T-helper 1 cell treated with Interleukin-12 subunit alpha and Interleukin-12 subunit beta and Interleukin-4 antibody, amounts not matched to agents 30 μg/mL and 1 μg/mL, for 36 hours (primary cell): ENCODE results near the gene LHCGR.
"Not testable (repeated sequence)": the region's sequence is repeated elsewhere in the genome, so short reads cannot be mapped to it uniquely, and the experiment has no call there.

Experiments
- H3K27ac Mint-ChIP-seq: one replicate; pipeline ENCODE4 v1.8.0; 2021; ENCODE audit warnings: mild to moderate bottlenecking, mixed read lengths
- H3K27me3 Mint-ChIP-seq: one replicate; pipeline ENCODE4 v1.8.0; 2021; ENCODE audit warnings: low read depth, mixed read lengths
- H3K36me3 Mint-ChIP-seq: one replicate; pipeline ENCODE4 v1.8.0; 2021; ENCODE audit warnings: low read depth, mixed read lengths
- H3K4me1 Mint-ChIP-seq: one replicate; pipeline ENCODE4 v1.8.0; 2021; ENCODE audit warnings: low read depth, mixed read lengths
- H3K4me3 Mint-ChIP-seq: one replicate; pipeline ENCODE4 v1.8.0; 2021; ENCODE audit warnings: mild to moderate bottlenecking, moderate library complexity, mixed read lengths
- H3K9me3 Mint-ChIP-seq: one replicate; pipeline ENCODE4 v1.8.0; 2021; ENCODE audit warnings: mixed read lengths

Gene LHCGR

GRCh38 chr2:48759682-48760081 lies 4.2 kb upstream of the LHCGR start:
- Mint-ChIP-seq H3K27ac (no peak overlapping the region), H3K4me3 (no peak overlapping the region), H3K36me3 (no peaks in the 10 kb centered on the region), H3K27me3 (peaks cover 25% of the 10 kb centered on the region), H3K9me3 (peaks cover 7% of the 10 kb centered on the region), H3K4me1 (no peaks in the 10 kb centered on the region)

GRCh38 chr2:48756289-48756688 lies 765 bp upstream of the LHCGR start:
- no peak overlapping the region for H3K4me3 Mint-ChIP-seq
- H3K4me1 Mint-ChIP-seq = no peaks in the 10 kb centered on the region
- peaks cover 33% of the 10 kb centered on the region for H3K27me3 Mint-ChIP-seq
- H3K27ac Mint-ChIP-seq = no peak overlapping the region
- no peaks in the 10 kb centered on the region for H3K36me3 Mint-ChIP-seq
- H3K9me3 Mint-ChIP-seq = no peaks in the 10 kb centered on the region

- H3K9me3 Mint-ChIP-seq = no peaks in the 10 kb centered on the region
- H3K4me3 Mint-ChIP-seq = no peak overlapping the region
- H3K27ac Mint-ChIP-seq = no peak overlapping the region
- H3K4me1 Mint-ChIP-seq = no peaks in the 10 kb centered on the region
- H3K36me3 Mint-ChIP-seq = no peaks in the 10 kb centered on the region
- peaks cover 33% of the 10 kb centered on the region for H3K27me3 Mint-ChIP-seq
These were observed 650 bp downstream of the LHCGR start for GRCh38 chr2:48754874-48755273.

- Mint-ChIP-seq H3K4me3 (no peak overlapping the region), H3K27me3 (peaks cover 33% of the 10 kb centered on the region), H3K36me3 (no peaks in the 10 kb centered on the region), H3K4me1 (no peaks in the 10 kb centered on the region), H3K9me3 (no peaks in the 10 kb centered on the region), H3K27ac (no peak overlapping the region)
These were observed 2.3 kb downstream of the LHCGR start for GRCh38 chr2:48753228-48753627.

- H3K9me3 Mint-ChIP-seq = no peaks in the 10 kb centered on the region
- H3K36me3 Mint-ChIP-seq = no peaks in the 10 kb centered on the region
- H3K27ac Mint-ChIP-seq = no peak overlapping the region
These were observed 5.3 kb downstream of the LHCGR start for GRCh38 chr2:48750128-48750739.

GRCh38 chr2:48749291-48750127 lies 6.0 kb downstream of the LHCGR start:
- H3K27me3 Mint-ChIP-seq = peaks cover 6% of the 10 kb centered on the region
- no peak overlapping the region for H3K27ac Mint-ChIP-seq
- H3K4me1 Mint-ChIP-seq = no peaks in the 10 kb centered on the region
- no peak overlapping the region for H3K4me3 Mint-ChIP-seq
- no peaks in the 10 kb centered on the region for H3K9me3 Mint-ChIP-seq
- no peaks in the 10 kb centered on the region for H3K36me3 Mint-ChIP-seq

More at GRCh38 chr2:48750128-48750739, 5.3 kb downstream of the LHCGR start:
- peaks cover 13% of the 10 kb centered on the region for H3K27me3 Mint-ChIP-seq
- H3K4me1 Mint-ChIP-seq = no peaks in the 10 kb centered on the region
- H3K4me3 Mint-ChIP-seq = no peak overlapping the region

- no peak overlapping the region for H3K27ac Mint-ChIP-seq
- H3K4me3 Mint-ChIP-seq = no peak overlapping the region
- no peaks in the 10 kb centered on the region for H3K9me3 Mint-ChIP-seq
- no peaks in the 10 kb centered on the region for H3K4me1 Mint-ChIP-seq
- H3K27me3 Mint-ChIP-seq = peaks cover 1% of the 10 kb centered on the region
- H3K36me3 Mint-ChIP-seq = no peaks in the 10 kb centered on the region
These were observed 8.2 kb downstream of the LHCGR start for GRCh38 chr2:48747319-48747718.

- not testable (repeated sequence) for H3K9me3 Mint-ChIP-seq, H3K27me3 Mint-ChIP-seq, H3K36me3 Mint-ChIP-seq, H3K27ac Mint-ChIP-seq, H3K4me1 Mint-ChIP-seq, H3K4me3 Mint-ChIP-seq
These were observed 16.3 kb downstream of the LHCGR start for GRCh38 chr2:48739236-48739635.

- Mint-ChIP-seq H3K4me1 (no peaks in the 10 kb centered on the region), H3K36me3 (no peaks in the 10 kb centered on the region), H3K9me3 (no peaks in the 10 kb centered on the region), H3K27ac (no peak overlapping the region), H3K27me3 (no peaks in the 10 kb centered on the region), H3K4me3 (no peak overlapping the region)
These were observed 16.7 kb downstream of the LHCGR start for GRCh38 chr2:48738806-48739205.

GRCh38 chr2:48736251-48736650 lies 19.3 kb downstream of the LHCGR start:
- Mint-ChIP-seq H3K9me3 (no peaks in the 10 kb centered on the region), H3K4me1 (no peaks in the 10 kb centered on the region), H3K36me3 (no peaks in the 10 kb centered on the region), H3K4me3 (no peak overlapping the region), H3K27ac (no peak overlapping the region), H3K27me3 (no peaks in the 10 kb centered on the region)

GRCh38 chr2:48734576-48735303 lies 20.8 kb downstream of the LHCGR start:
- no peaks in the 10 kb centered on the region for H3K27me3 Mint-ChIP-seq
- H3K4me1 Mint-ChIP-seq = no peaks in the 10 kb centered on the region
- H3K27ac Mint-ChIP-seq = no peak overlapping the region
- H3K9me3 Mint-ChIP-seq = no peaks in the 10 kb centered on the region
- H3K4me3 Mint-ChIP-seq = no peak overlapping the region
- no peaks in the 10 kb centered on the region for H3K36me3 Mint-ChIP-seq

GRCh38 chr2:48733067-48733503 lies 22.4 kb downstream of the LHCGR start:
- Mint-ChIP-seq H3K4me3 (no peak overlapping the region), H3K4me1 (no peaks in the 10 kb centered on the region), H3K36me3 (no peaks in the 10 kb centered on the region), H3K9me3 (no peaks in the 10 kb centered on the region), H3K27ac (no peak overlapping the region), H3K27me3 (no peaks in the 10 kb centered on the region)

GRCh38 chr2:48728840-48729239 lies 26.7 kb downstream of the LHCGR start:
- Mint-ChIP-seq H3K27me3 (no peaks in the 10 kb centered on the region), H3K4me3 (no peak overlapping the region), H3K4me1 (no peaks in the 10 kb centered on the region), H3K9me3 (no peaks in the 10 kb centered on the region), H3K36me3 (no peaks in the 10 kb centered on the region), H3K27ac (no peak overlapping the region)

- H3K27me3 Mint-ChIP-seq = no peaks in the 10 kb centered on the region
- H3K4me3 Mint-ChIP-seq = no peak overlapping the region
- no peaks in the 10 kb centered on the region for H3K4me1 Mint-ChIP-seq
- no peaks in the 10 kb centered on the region for H3K9me3 Mint-ChIP-seq
- no peak overlapping the region for H3K27ac Mint-ChIP-seq
- H3K36me3 Mint-ChIP-seq = no peaks in the 10 kb centered on the region
These were observed 27.2 kb downstream of the LHCGR start for GRCh38 chr2:48728295-48728694.

GRCh38 chr2:48727560-48727959 lies 28.0 kb downstream of the LHCGR start:
- Mint-ChIP-seq H3K4me3 (no peak overlapping the region), H3K9me3 (no peaks in the 10 kb centered on the region), H3K27ac (no peak overlapping the region), H3K36me3 (no peaks in the 10 kb centered on the region), H3K4me1 (no peaks in the 10 kb centered on the region), H3K27me3 (no peaks in the 10 kb centered on the region)
